Nephron (organoid): ENCODE measurements around the gene CFAP54.
"Not testable (repeated sequence)": the region's sequence is repeated elsewhere in the genome, so short reads cannot be mapped to it uniquely, and the experiment has no call there.

ENCODE experiments used
- H3K27ac Mint-ChIP-seq, 3 experiments: 2 replicates each; pipeline ENCODE4 v1.8.0; 2020; ENCODE audit warnings: mixed read lengths in 3 of 3, mild to moderate bottlenecking in 2 of 3, moderate library complexity in 1 of 3
- H3K27me3 Mint-ChIP-seq: 2 replicates; pipeline ENCODE4 v1.8.0; 2021; ENCODE audit warnings: low read depth, mild to moderate bottlenecking, moderate library complexity, mixed read lengths
- H3K36me3 Mint-ChIP-seq: 2 replicates; pipeline ENCODE4 v1.8.0; 2020; ENCODE audit warnings: low read depth, mixed read lengths
- H3K4me1 Mint-ChIP-seq: 2 replicates; pipeline ENCODE4 v1.8.0; 2020; ENCODE audit warnings: mixed read lengths
- H3K4me3 Mint-ChIP-seq, 3 experiments: 2 replicates each; pipeline ENCODE4 v1.8.0; 2020; ENCODE audit warnings: mild to moderate bottlenecking in 3 of 3, mixed read lengths in 3 of 3, moderate library complexity in 2 of 3
- H3K9me3 Mint-ChIP-seq: 2 replicates; pipeline ENCODE4 v1.8.0; 2020; ENCODE audit warnings: mixed read lengths
- CTCF ChIP-seq, 3 experiments: fragments of 200-600 bp; sonication (generic); IDR thresholded peaks; one replicate each; pipeline ENCODE4 v1.5.0; 2021; ENCODE audit warnings: antibody characterized with exemption in 3 of 3; ENCODE audit not compliant: unreplicated experiment in 3 of 3

Gene CFAP54

GRCh38 chr12:96670334-96670899, 181.0 kb downstream of the CFAP54 start:
- H3K9me3 Mint-ChIP-seq: peaks cover 8% of the 10 kb centered on the region
- peaks cover 4% of the 10 kb centered on the region for H3K27me3 Mint-ChIP-seq
- H3K27ac Mint-ChIP-seq: no peak overlapping the region
- peaks cover 5% of the 10 kb centered on the region for H3K36me3 Mint-ChIP-seq
- H3K4me3 Mint-ChIP-seq: no peak overlapping the region
- TF ChIP-seq CTCF (IDR thresholded peaks at IDR 0.05; ENCODE audit: unreplicated experiment in 3 of 3): no peak
- no peaks in the 10 kb centered on the region for H3K4me1 Mint-ChIP-seq

- H3K27ac Mint-ChIP-seq, H3K27me3 Mint-ChIP-seq, H3K4me3 Mint-ChIP-seq, H3K9me3 Mint-ChIP-seq, H3K4me1 Mint-ChIP-seq, H3K36me3 Mint-ChIP-seq: not testable (repeated sequence)
Measured at GRCh38 chr12:96675519-96675918, 186.1 kb downstream of the CFAP54 start.

GRCh38 chr12:96677363-96677762, 188.0 kb downstream of the CFAP54 start:
- Mint-ChIP-seq H3K4me3 (no peak overlapping the region), H3K36me3 (no peaks in the 10 kb centered on the region), H3K4me1 (no peaks in the 10 kb centered on the region), H3K27me3 (peaks cover 8% of the 10 kb centered on the region), H3K9me3 (no peaks in the 10 kb centered on the region), H3K27ac (no peak overlapping the region)
- no peak for TF ChIP-seq CTCF (IDR thresholded peaks at IDR 0.05; ENCODE audit: unreplicated experiment in 3 of 3)

GRCh38 chr12:96687719-96688118, 198.3 kb downstream of the CFAP54 start:
- no peak overlapping the region for H3K4me3 Mint-ChIP-seq
- no peak overlapping the region for H3K27ac Mint-ChIP-seq
- no peaks in the 10 kb centered on the region for H3K27me3 Mint-ChIP-seq
- peaks cover 3% of the 10 kb centered on the region for H3K9me3 Mint-ChIP-seq
- H3K36me3 Mint-ChIP-seq: peaks cover 4% of the 10 kb centered on the region
- TF ChIP-seq CTCF (IDR thresholded peaks at IDR 0.05; ENCODE audit: unreplicated experiment in 3 of 3): no peak
- H3K4me1 Mint-ChIP-seq: no peaks in the 10 kb centered on the region

- Mint-ChIP-seq H3K27me3 (no peaks in the 10 kb centered on the region), H3K9me3 (no peaks in the 10 kb centered on the region), H3K4me3 (no peak overlapping the region), H3K27ac (no peak overlapping the region), H3K36me3 (no peaks in the 10 kb centered on the region), H3K4me1 (no peaks in the 10 kb centered on the region)
- no peak for TF ChIP-seq CTCF (IDR thresholded peaks at IDR 0.05; ENCODE audit: unreplicated experiment in 3 of 3)
Measured at GRCh38 chr12:96698521-96698920, 209.1 kb downstream of the CFAP54 start.

- Mint-ChIP-seq H3K27ac (no peak overlapping the region), H3K4me3 (no peak overlapping the region), H3K36me3 (no peaks in the 10 kb centered on the region), H3K27me3 (no peaks in the 10 kb centered on the region), H3K9me3 (no peaks in the 10 kb centered on the region), H3K4me1 (no peaks in the 10 kb centered on the region)
- no peak for TF ChIP-seq CTCF (IDR thresholded peaks at IDR 0.05; ENCODE audit: unreplicated experiment in 3 of 3)
Measured at GRCh38 chr12:96698965-96699364, 209.6 kb downstream of the CFAP54 start.
